ENCODE results near the gene MB. TPM values are rescaled to one million over a fixed set of nuclear protein-coding genes. Genes with fewer than 3 reads are reported as not detected.

The MB gene
- total and polyA plus RNA-seq, 3 donors from 2014 or later: 0.93 to 62.6 (median 2.2) TPM

- H3K4me3 ChIP-seq: no peak overlapping the region
- no peaks in the 10 kb centered on the region for H3K27me3 ChIP-seq
- DNase-seq: no peak
- TF ChIP-seq CTCF (IDR thresholded peaks at IDR 0.05): no peak
- no peak for TF ChIP-seq POLR2A (IDR thresholded peaks at IDR 0.05)
- intact Hi-C loops (cut with DNase I; ENCODE audit: low total_unique reads): no loop called here
- no peaks in the 10 kb centered on the region for H3K36me3 ChIP-seq (ENCODE audit: low read depth, missing control alignments)
- H3K4me1 ChIP-seq: peaks cover under 1% of the 10 kb centered on the region
- WGBS, 2 donors: 86 to 90% methylated on average over 4 to 8 of the region's 8 CpGs
- no peaks in the 10 kb centered on the region for H3K9me3 ChIP-seq
- no peak overlapping the region for H3K27ac ChIP-seq
Observed at GRCh38 chr22:35606916-35607315, 10.2 kb downstream of the MB start.

GRCh38 chr22:35605851-35606481 is 11.2 kb downstream of the MB start:
- intact Hi-C loops (cut with DNase I; ENCODE audit: low total_unique reads): no loop called here
- H3K9me3 ChIP-seq: no peaks in the 10 kb centered on the region
- TF ChIP-seq POLR2A (IDR thresholded peaks at IDR 0.05) (no peak), CTCF (IDR thresholded peaks at IDR 0.05) (no peak)
- H3K36me3 ChIP-seq (ENCODE audit: low read depth, missing control alignments): no peaks in the 10 kb centered on the region
- H3K27me3 ChIP-seq: no peaks in the 10 kb centered on the region
- no peak overlapping the region for H3K27ac ChIP-seq
- no peak overlapping the region for H3K4me3 ChIP-seq
- H3K4me1 ChIP-seq: no peaks in the 10 kb centered on the region
- 74 to 85% methylated on average over 13 of the region's 13 CpGs for WGBS, 2 donors
- no peak for DNase-seq

GRCh38 chr22:35605369-35605680 is 11.8 kb downstream of the MB start:
- no peak overlapping the region for H3K27ac ChIP-seq
- H3K4me3 ChIP-seq: no peak overlapping the region
- whole genome bisulfite sequencing, 2 donors: 74 to 85% methylated on average over 2 of the region's 2 CpGs
- H3K4me1 ChIP-seq: no peaks in the 10 kb centered on the region
- TF ChIP-seq CTCF (IDR thresholded peaks at IDR 0.05): no peak
- no peak for TF ChIP-seq POLR2A (IDR thresholded peaks at IDR 0.05)
- no peaks in the 10 kb centered on the region for H3K9me3 ChIP-seq
- no peaks in the 10 kb centered on the region for H3K27me3 ChIP-seq
- intact Hi-C loops (cut with DNase I; ENCODE audit: low total_unique reads): no loop called here
- no peak for DNase-seq
- no peaks in the 10 kb centered on the region for H3K36me3 ChIP-seq (ENCODE audit: low read depth, missing control alignments)

- 73 to 82% methylated on average over 9 of the region's 9 CpGs for WGBS, 2 donors
- Histone ChIP-seq H3K9me3 (no peaks in the 10 kb centered on the region), H3K4me3 (no peak overlapping the region), H3K36me3 (ENCODE audit: low read depth, missing control alignments) (no peaks in the 10 kb centered on the region), H3K27ac (no peak overlapping the region), H3K4me1 (no peaks in the 10 kb centered on the region), H3K27me3 (no peaks in the 10 kb centered on the region)
- intact Hi-C loops (cut with DNase I; ENCODE audit: low total_unique reads): no loop called here
- no peak for DNase-seq
- TF ChIP-seq CTCF (IDR thresholded peaks at IDR 0.05) (no peak), POLR2A (IDR thresholded peaks at IDR 0.05) (no peak)
Observed at GRCh38 chr22:35604621-35605368, 12.3 kb downstream of the MB start.

All from testis (tissue), 3 donors.